ENCODE results near the gene OR1N2. TPM values are rescaled to one million over a fixed set of nuclear protein-coding genes. Genes with fewer than 3 reads are reported as not detected.

OR1N2 gene, protein sequence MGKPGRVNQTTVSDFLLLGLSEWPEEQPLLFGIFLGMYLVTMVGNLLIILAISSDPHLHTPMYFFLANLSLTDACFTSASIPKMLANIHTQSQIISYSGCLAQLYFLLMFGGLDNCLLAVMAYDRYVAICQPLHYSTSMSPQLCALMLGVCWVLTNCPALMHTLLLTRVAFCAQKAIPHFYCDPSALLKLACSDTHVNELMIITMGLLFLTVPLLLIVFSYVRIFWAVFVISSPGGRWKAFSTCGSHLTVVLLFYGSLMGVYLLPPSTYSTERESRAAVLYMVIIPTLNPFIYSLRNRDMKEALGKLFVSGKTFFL
- not detected in 2 replicates for total RNA-seq

DNA sequence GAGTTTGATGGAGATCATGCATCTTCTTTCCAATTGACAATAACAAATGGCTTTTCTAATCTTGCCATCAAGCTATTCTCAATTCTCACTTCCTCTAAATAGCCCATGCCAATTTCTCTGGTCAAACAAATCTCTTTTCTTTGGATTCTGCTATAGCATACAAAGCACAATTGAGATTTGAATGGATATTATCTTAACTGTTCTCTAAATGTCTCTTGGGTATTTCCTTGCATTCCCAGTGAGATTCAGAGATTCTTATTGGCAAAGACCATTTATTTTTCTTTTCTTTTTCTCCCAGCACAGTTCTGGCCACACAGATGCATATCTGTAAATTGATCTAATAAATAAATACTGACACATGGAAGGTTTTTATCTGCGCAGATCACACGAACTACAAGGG is at the start of gene OR1N2:
Gene OR1N2 (plus strand): TSS at position 301 of the 400 bp plus-strand sequence. CDS start 100 bp downstream, outside the sequence.

DNA sequence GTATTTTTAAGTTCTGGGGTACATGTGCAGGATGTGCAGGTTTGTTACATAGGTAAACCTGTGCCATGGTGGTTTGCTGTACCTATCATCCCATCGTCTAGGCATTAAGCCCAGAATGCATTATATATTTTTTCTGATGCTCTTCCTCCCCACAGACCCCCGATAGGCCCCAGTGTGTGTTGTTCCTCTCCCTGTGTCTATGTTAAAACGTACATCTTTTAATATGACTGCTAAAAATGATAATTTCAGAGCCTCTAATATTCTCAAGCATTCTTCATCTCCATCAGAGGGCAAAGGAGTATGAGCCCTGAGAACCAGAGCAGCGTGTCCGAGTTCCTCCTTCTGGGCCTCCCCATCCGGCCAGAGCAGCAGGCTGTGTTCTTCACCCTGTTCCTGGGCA is 42.4 kb upstream of the OR1N2 start, which contains the start of gene OR1J2:
Gene OR1J2 (plus strand): TSS at position 301 of the 400 bp plus-strand sequence. CDS start 0 bp downstream, at position 301.

DNA sequence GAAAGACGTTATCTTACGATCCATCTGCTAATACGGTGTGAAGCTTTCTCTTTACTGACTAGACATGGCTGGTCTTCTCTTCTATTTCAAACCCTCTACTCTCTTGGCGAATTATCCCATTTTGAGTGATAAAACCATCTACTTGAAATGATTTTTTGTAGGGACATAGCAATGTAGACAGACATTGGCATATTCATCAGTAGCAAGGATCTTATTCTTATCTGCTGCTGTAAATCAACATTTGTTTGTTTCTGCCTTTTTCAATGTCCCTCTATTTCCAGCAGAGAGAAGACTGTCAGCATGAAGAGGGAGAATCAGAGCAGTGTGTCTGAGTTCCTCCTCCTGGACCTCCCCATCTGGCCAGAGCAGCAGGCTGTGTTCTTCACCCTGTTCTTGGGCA is 34.1 kb upstream of the OR1N2 start, which contains the start of gene OR1J4:
Gene OR1J4 (plus strand): TSS at position 301 of the 400 bp plus-strand sequence. CDS start 0 bp downstream, at position 301.

DNA sequence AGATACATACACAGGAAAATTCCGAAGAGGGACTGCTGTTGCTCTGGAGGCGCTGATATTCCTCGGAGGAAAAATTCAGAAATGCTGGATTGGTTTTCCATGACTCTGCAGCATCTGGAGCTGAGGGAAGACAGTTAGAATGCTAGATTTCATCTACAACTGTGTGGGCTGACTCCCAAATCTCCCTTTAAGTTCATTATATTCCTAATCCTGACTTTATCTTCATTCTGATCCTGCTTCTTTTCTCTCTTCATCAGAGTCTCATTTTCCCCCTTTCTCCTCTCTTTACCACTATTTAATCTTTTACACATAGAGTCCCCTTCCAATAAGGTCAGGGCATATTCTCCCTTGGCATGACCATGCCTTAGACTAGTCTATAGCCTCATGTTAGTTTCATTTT is 25.7 kb upstream of the OR1N2 start, which contains the start of gene OR1N1:
Gene OR1N1 (minus strand): TSS at position 101 of the 400 bp plus-strand sequence. CDS start 0 bp downstream, at position 101.

DNA sequence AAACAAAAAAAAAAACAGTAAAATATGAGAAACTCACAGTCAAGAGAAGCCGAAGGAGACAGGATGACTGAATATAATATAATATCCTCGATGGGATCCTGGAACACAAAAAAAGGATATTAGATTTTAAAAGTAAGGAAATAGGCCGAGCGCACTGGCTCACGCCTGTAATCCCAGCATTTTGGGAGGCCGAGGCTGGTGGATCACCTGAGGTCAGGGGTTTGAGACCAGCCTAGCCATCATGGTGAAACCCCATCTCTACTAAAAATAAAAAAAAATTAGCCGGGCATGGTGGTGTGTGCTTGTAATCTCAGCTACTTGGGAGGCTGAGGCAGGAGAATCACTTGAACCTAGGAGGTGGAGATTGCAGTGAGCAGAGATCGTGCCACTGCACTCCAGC is 30.4 kb downstream of the OR1N2 start, which contains the start of gene OR1L8:
Gene OR1L8 (minus strand): TSS at position 101 of the 400 bp plus-strand sequence. CDS start 14,907 bp downstream, outside the sequence.

Other genes starting within 250 kb of the OR1N2 start
- 110 and 302 TPM in 2 replicates for gene PTGS1, start 182.1 kb upstream of the OR1N2 start, total RNA-seq
- gene OR1J1, start 75.2 kb upstream of the OR1N2 start, total RNA-seq, result not detected in 2 replicates
- gene OR1J2, start 42.3 kb upstream of the OR1N2 start, total RNA-seq, result not detected in 2 replicates
- not detected in 2 replicates for gene OR1J4, start 34.0 kb upstream of the OR1N2 start, total RNA-seq
- not detected in 2 replicates for gene OR1N1, start 25.8 kb upstream of the OR1N2 start, total RNA-seq
- gene OR1L8, start 30.3 kb downstream of the OR1N2 start, total RNA-seq, result not detected in 2 replicates
- not detected in 2 replicates for gene OR1Q1, start 61.6 kb downstream of the OR1N2 start, total RNA-seq
- not detected in 2 replicates for gene OR1B1, start 104.5 kb downstream of the OR1N2 start, total RNA-seq
- not detected in 2 replicates for gene OR1L1, start 108.6 kb downstream of the OR1N2 start, total RNA-seq
- gene OR1L3, start 122.0 kb downstream of the OR1N2 start, total RNA-seq, result not detected in 2 replicates
- not detected in 2 replicates for gene OR1L4, start 170.9 kb downstream of the OR1N2 start, total RNA-seq
- gene OR1L6, start 189.2 kb downstream of the OR1N2 start, total RNA-seq, result not detected in 2 replicates
- gene OR5C1, start 235.8 kb downstream of the OR1N2 start, total RNA-seq, result not detected in 2 replicates
- gene OR1K1, start 247.0 kb downstream of the OR1N2 start, total RNA-seq, result not detected in 2 replicates